Activated CD8-positive, alpha-beta T cell treated with anti-CD3 and anti-CD28 coated beads, Interleukin-2, amount 10 ng/mL, durations not matched to agents 7 days and 5 days (primary cell): ENCODE data around the gene RAB11B. TPM values are rescaled to one million over a fixed set of nuclear protein-coding genes. Genes with fewer than 3 reads are reported as not detected.
A peak's percentile ranks its signal among the peaks of the same experiment; 100 is the strongest.

Source experiments
- ATAC-seq: fragments of 150-1000 bp; cut with Tn5 transposase; one replicate; pipeline ENCODE4 v1.10.0; 2021; ENCODE audit warnings: moderate library complexity
- CTCF ChIA-PET: fragments of 350-600 bp; sonication (Branson Sonifier 250); formaldehyde crosslinking; loops from one replicate; lab custom pipeline; 2021; ENCODE audit warnings: antibody characterized with exemption; lab: Charles Lee
- POLR2A ChIA-PET: fragments of 350-600 bp; sonication (Branson Sonifier 250); formaldehyde crosslinking; loops from one replicate; lab custom pipeline; 2021; ENCODE audit warnings: antibody characterized with exemption; lab: Charles Lee
- DNase-seq: peaks from one replicate; pipeline ENCODE4 v3.0.0-alpha.2; 2020
- H3K27ac Mint-ChIP-seq: one replicate; pipeline ENCODE4 v1.8.0; 2021; ENCODE audit warnings: mild to moderate bottlenecking, mixed read lengths
- H3K27me3 Mint-ChIP-seq: one replicate; pipeline ENCODE4 v1.8.0; 2021; ENCODE audit warnings: low read depth, mixed read lengths
- H3K36me3 Mint-ChIP-seq: one replicate; pipeline ENCODE4 v1.8.0; 2021; ENCODE audit warnings: low read depth, mixed read lengths
- H3K4me1 Mint-ChIP-seq: one replicate; pipeline ENCODE4 v1.8.0; 2021; ENCODE audit warnings: low read depth, mixed read lengths
- H3K4me3 Mint-ChIP-seq: one replicate; pipeline ENCODE4 v1.8.0; 2021; ENCODE audit warnings: mild to moderate bottlenecking, mixed read lengths
- H3K9me3 Mint-ChIP-seq: one replicate; pipeline ENCODE4 v1.8.0; 2022; ENCODE audit warnings: mixed read lengths; ENCODE audit not compliant: insufficient read depth
- total RNA-seq, 2 experiments: library from RNA; stranded (reverse); gene quantifications; one replicate each; pipeline ENCODE4 v1.2.3, GENCODE V29; 2021

RAB11B gene
- total RNA-seq, 2 experiments from 2014 or later: 92.4 to 92.7 TPM

DNA sequence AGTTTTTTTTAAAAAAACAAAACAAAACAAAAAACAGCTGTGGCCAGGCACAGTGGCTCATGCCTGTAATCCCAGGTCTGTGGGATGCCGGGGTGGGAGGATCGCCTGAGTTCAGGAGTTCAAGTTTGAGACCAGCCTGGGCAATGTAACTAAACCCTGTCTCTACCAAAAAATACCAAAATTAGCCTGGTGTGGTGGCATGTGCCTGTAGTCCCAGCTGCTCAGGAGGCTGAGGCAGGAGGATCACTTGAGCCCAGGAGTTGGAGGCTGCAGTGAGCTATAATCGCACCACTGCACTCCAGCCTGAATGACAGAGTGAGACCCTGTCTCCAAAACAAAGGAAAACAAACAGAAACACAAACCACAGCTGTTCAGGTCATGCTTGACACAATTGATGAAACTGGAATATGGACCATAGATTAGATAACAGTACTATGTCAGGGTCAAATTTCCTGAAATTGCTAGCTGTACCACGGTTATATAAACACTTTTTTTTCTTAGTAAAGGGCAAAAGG, 33.1 kb upstream of the RAB11B start:
- no peaks in the 10 kb centered on the region for H3K9me3 Mint-ChIP-seq
- H3K27ac Mint-ChIP-seq: no peak overlapping the region
- H3K27me3 Mint-ChIP-seq: peaks cover 7% of the 10 kb centered on the region
- ChIA-PET POLR2A (no interaction called here), CTCF (no interaction called here)
- H3K4me3 Mint-ChIP-seq: no peak overlapping the region
- peaks cover 9% of the 10 kb centered on the region for H3K4me1 Mint-ChIP-seq
- DNase-seq: no peak
- ATAC-seq: no peak
- H3K36me3 Mint-ChIP-seq: no peaks in the 10 kb centered on the region

DNA sequence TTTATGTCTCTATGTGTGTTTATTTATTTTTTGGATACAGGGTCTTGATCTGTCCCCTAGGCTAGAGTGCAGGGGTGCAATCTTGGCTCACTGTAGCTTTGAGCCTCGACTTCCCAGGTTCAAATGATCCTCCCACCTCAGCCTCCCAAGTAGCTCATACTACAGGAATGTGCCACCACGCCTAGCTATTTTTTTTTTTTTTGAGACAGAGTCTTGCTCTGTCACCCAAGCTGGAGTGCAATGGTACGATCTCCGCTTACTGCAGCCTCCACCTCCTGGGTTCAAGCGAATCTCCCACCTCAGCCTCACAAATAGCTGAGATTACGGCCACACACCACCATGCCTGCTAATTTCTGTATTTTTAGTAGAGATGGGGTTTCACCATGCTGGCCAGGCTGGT, 31.2 kb upstream of the RAB11B start:
- Mint-ChIP-seq H3K27me3 (peaks cover 23% of the 10 kb centered on the region), H3K4me1 (peaks cover 16% of the 10 kb centered on the region), H3K4me3 (no peak overlapping the region), H3K27ac (no peak overlapping the region), H3K36me3 (no peaks in the 10 kb centered on the region), H3K9me3 (no peaks in the 10 kb centered on the region)
- CTCF ChIA-PET: no interaction called here
- POLR2A ChIA-PET: no interaction called here
- ATAC-seq (no peak), DNase-seq (no peak)

DNA sequence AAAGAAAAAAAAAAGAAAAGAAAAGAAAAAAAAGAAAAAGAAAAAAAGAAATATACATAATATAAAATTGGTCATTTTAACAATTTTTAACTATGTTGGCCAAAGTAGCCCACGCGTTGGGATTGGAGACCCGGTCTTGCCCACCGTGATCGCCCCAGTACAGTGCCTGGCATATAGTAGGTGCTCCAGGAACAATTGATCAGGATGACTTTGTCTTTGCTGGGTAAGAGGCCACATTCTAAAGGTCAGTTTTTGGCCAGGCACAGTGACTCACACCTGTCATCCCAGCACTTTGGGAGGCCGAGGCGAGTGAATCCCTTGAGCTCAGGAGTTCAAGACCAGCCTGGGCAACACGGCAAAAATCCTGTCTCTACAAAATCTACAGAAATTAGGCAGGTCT, 30.0 kb upstream of the RAB11B start:
- H3K27me3 Mint-ChIP-seq: peaks cover 26% of the 10 kb centered on the region
- CTCF ChIA-PET: no interaction called here

DNA sequence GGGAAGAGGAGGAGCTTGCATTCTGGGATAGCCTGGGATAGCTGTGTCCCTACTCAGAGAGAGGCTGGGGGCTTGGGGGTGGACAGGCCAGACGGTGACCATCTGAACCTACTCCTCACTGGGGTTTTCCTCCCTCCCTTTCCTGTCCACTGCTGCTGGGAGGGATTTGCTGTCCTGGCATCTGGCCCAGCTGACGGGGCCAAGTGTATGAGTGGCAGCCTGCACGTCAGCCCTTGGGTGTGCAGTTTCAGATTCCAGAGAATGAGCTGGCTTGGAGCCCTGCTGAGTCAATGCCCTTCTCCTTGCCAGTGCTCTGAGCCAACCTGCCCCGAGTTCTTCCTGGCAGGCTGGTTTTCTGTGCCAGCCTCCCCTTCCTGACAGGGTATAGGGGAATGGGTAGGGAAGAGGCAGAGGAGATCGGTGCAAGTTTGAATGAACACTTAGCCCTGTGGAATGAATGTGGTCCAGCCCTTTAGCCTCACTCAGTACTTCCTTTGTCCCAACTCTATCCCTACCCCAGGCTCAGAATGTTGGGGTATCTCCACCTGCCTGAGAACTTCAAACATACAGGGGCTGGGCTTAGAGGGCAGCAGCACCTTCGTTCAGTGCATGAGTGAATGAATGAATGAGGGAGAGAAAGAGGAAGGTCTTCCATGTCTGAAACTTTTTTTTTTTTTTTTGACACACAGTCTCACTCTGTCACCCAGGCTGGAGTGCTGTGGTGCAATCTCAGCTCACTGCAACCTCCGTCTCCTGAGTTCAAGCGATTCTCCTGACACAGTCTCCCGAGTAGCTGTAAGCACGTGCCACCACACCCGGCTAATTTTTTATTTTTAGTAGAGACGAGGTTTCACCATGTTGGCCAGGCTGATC, 28.0 kb upstream of the RAB11B start:
- Mint-ChIP-seq H3K27me3 (peaks cover 41% of the 10 kb centered on the region), H3K36me3 (no peaks in the 10 kb centered on the region)
- POLR2A ChIA-PET: no interaction called here

More for the DNA sequence above, 30.0 kb upstream of the RAB11B start:
- H3K27ac Mint-ChIP-seq: no peak overlapping the region
- no peak for ATAC-seq
- no peaks in the 10 kb centered on the region for H3K36me3 Mint-ChIP-seq
- no peaks in the 10 kb centered on the region for H3K9me3 Mint-ChIP-seq
- H3K4me3 Mint-ChIP-seq: no peak overlapping the region
- peaks cover 19% of the 10 kb centered on the region for H3K4me1 Mint-ChIP-seq
- POLR2A ChIA-PET: no interaction called here
- no peak for DNase-seq

DNA sequence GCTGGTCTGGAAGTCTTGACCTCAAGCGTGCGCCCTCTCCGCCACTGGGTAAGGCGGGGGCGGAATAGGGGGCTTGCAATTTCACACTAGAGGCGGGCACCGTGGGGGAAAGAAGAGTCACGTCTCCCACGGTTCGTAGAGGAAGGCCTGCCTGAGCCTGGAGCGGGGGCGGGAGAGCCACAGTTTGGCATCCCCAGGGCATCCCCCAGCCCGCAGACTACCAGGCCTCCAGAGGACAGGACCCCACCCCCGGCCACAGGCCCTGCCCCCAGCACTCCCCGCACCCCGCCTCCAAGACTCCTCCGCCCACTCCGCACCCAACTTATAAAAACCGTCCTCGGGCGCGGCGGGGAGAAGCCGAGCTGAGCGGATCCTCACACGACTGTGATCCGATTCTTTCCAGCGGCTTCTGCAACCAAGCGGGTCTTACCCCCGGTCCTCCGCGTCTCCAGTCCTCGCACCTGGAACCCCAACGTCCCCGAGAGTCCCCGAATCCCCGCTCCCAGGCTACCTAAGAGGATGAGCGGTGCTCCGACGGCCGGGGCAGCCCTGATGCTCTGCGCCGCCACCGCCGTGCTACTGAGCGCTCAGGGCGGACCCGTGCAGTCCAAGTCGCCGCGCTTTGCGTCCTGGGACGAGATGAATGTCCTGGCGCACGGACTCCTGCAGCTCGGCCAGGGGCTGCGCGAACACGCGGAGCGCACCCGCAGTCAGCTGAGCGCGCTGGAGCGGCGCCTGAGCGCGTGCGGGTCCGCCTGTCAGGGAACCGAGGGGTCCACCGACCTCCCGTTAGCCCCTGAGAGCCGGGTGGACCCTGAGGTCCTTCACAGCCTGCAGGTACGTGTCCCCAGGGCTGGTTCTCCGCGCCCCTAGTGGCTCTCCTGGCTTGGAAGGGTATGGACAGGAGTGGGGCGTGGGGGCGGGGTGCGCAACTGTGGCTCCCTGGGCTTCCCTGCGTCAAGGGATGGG, 26.1 kb upstream of the RAB11B start, which contains the start of gene ANGPTL4:
Gene ANGPTL4, plus strand, starts transcription at position 353 of the 969 bp plus-strand sequence. Its CDS starts 167 bp downstream, at position 520.
- ChIA-PET POLR2A (no interaction called here), CTCF (interaction anchor here (0.9 to 4.5 kb wide), 8 partner anchors 9 to 217 kb away, joined by 3 to 25 read pairs (median 4); no protein-coding TSS in a partner anchor)
- DNase-seq (peak; percentile 65), ATAC-seq (peak; percentile 83)
- H3K4me3 Mint-ChIP-seq: peak within 1 kb of the TSS; percentile 72
- H3K27me3 Mint-ChIP-seq: peaks cover 52% of the 10 kb centered on the region
- H3K4me1 Mint-ChIP-seq: peaks cover 17% of the 10 kb centered on the region
- no peaks in the 10 kb centered on the region for H3K36me3 Mint-ChIP-seq
- H3K9me3 Mint-ChIP-seq: no peaks in the 10 kb centered on the region
- peak within 1 kb of the TSS; percentile 43 for H3K27ac Mint-ChIP-seq

More for the DNA sequence above, 28.0 kb upstream of the RAB11B start:
- CTCF ChIA-PET: interaction anchor here (1.0 to 4.5 kb wide), 5 partner anchors 9 to 219 kb away, joined by 3 to 25 read pairs (median 4); no protein-coding TSS in a partner anchor
- ATAC-seq (no peak), DNase-seq (no peak)
- peaks cover 12% of the 10 kb centered on the region for H3K4me1 Mint-ChIP-seq
- H3K27ac Mint-ChIP-seq: no peak overlapping the region
- H3K4me3 Mint-ChIP-seq: no peak overlapping the region
- H3K9me3 Mint-ChIP-seq: no peaks in the 10 kb centered on the region

DNA sequence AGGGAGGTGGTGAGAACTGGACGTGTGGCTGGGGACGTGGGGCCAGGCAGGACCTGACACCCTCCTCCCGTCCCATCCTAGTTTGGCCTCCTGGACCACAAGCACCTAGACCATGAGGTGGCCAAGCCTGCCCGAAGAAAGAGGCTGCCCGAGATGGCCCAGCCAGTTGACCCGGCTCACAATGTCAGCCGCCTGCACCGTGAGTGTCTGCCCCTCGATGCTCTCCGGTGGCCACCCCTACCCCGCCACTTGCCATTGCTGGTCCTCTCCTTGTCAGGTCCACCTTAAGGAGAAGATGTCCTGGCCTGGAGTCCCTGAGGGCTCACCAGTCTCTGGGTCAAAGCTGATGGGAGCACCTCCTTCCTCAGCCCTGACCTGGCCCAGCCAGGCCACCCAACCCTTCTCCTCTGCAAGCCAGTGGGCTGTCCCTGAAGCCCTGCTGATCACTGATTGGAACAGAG, 24.0 kb upstream of the RAB11B start:
- H3K36me3 Mint-ChIP-seq: no peaks in the 10 kb centered on the region
- H3K4me3 Mint-ChIP-seq: no peak overlapping the region
- H3K4me1 Mint-ChIP-seq: peaks cover 17% of the 10 kb centered on the region
- CTCF ChIA-PET: interaction anchor here (0.6 to 1.6 kb wide), 4 partner anchors 13 to 212 kb away, joined by 3 read pairs; no protein-coding TSS in a partner anchor
- POLR2A ChIA-PET: interaction anchor here (0.9 kb wide), 1 partner anchor 25 kb away, joined by 3 read pairs; no protein-coding TSS in a partner anchor
- DNase-seq: no peak
- no peaks in the 10 kb centered on the region for H3K9me3 Mint-ChIP-seq
- ATAC-seq: no peak
- no peak overlapping the region for H3K27ac Mint-ChIP-seq
- H3K27me3 Mint-ChIP-seq: peaks cover 52% of the 10 kb centered on the region

DNA sequence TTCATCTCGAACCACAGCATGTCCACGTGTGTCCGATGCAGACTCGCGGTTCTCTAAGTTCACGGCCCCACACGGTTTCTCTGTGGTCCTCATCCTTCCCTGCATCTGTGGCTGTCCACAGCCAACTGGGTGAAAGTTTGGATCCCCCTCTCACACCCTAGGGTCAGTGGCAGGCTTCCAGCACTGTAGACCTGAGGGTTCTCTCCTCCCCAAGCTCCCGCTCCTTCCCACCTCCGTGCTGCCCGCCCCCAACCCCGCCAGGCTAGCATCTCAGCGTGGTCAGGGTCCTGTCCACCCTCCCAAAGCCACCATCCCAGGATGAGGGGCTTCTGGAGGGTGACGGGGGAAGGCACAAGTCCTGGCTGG, 23.2 kb upstream of the RAB11B start:
- ATAC-seq (no peak), DNase-seq (no peak)
- Mint-ChIP-seq H3K4me3 (no peak overlapping the region), H3K27ac (no peak overlapping the region), H3K9me3 (no peaks in the 10 kb centered on the region), H3K27me3 (peaks cover 48% of the 10 kb centered on the region), H3K36me3 (no peaks in the 10 kb centered on the region), H3K4me1 (peaks cover 17% of the 10 kb centered on the region)
- POLR2A ChIA-PET: interaction anchor here (1.2 kb wide), 1 partner anchor 147 kb away, joined by 4 read pairs; the partner anchor contains the start of gene ZNF414
- CTCF ChIA-PET: interaction anchor here (1.1 kb wide), 1 partner anchor 13 kb away, joined by 3 read pairs; no protein-coding TSS in a partner anchor

DNA sequence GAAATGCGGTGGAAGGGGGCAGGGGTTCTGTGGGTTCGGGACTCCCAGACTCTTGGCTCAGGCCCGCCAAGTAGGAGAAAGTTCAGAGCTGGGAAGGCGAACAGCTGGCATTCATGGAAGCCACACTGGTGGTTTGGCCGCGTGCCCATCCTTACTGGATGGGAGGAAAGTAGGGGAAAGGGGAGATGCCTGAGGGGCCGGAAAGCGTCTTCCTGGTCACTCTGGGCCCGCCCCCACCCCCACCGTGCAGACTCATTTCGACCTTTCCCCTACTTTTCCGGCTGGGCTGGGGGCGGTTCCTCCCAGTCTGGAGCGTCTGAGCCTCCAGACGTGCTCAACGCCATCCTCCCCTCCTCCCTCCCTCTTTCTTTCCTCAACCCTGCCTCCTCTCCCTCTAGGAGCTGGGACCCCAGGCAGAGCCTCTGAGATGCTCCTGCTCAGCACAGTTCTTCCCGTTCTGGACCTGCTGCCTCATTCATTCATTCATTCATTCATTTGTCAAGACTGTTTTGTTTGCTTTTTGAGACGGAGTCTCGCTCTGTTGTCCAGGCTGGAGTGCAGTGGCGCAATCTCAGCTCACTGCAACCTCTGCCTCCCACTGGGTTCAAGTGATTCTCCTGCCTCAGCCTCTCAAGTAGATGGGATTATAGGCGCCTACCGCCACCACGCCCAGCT, 22.7 kb upstream of the RAB11B start:
- Mint-ChIP-seq H3K9me3 (no peaks in the 10 kb centered on the region), H3K4me3 (no peak overlapping the region), H3K27ac (no peak overlapping the region), H3K27me3 (peaks cover 43% of the 10 kb centered on the region), H3K36me3 (no peaks in the 10 kb centered on the region), H3K4me1 (peaks cover 17% of the 10 kb centered on the region)
- POLR2A ChIA-PET: interaction anchor here (1.2 kb wide), 1 partner anchor 147 kb away, joined by 4 read pairs; the partner anchor contains the start of gene ZNF414
- CTCF ChIA-PET: interaction anchor here (0.6 to 4.0 kb wide), 2 partner anchors 13 to 20 kb away, joined by 3 to 24 read pairs; no protein-coding TSS in a partner anchor
- DNase-seq (no peak), ATAC-seq (no peak)

DNA sequence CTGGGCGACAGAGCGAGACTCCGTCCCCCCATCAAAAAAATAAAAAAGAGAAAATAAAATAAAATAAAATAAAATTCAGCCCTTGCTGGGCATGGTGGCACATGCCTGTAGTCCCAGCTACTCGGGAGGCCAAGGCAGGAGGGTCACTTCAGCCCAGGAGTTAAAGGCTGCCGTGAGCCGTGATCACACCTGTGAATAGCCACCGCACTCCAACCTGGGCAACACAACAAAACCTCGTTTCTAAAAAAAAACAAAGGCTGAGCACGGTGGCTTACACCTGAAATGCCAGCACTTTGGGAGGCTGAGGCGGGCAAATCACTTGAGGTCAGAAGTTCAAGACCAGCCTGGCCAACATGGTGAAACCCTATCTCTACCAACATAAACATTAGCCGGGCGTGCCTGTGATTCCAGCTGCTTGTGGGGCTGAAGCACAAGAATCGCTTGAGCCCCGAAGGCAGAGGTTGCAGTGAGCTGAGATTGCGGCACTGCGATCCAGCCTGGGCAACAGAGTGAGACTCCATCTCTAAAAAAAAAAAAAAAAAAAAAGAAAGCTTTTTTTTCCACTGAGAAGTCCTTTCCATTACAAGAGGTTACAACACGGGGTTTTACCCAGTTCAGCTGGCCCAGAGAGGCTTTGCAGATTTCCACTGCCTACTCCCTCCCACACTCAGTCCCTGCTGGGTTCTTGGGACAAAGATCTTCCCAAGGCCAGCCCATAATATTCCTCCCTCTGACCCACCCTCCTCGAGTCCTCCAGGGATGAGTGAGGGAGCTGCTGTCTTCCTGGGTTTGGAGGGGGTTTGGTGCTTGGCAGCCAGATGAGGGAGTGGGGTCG, 19.8 kb upstream of the RAB11B start:
- peaks cover 6% of the 10 kb centered on the region for H3K4me1 Mint-ChIP-seq
- H3K27me3 Mint-ChIP-seq: peaks cover 28% of the 10 kb centered on the region
- CTCF ChIA-PET: interaction anchor here (0.8 to 4.0 kb wide), 2 partner anchors 16 to 206 kb away, joined by 3 to 24 read pairs; partner anchors contain the start of gene MYO1F
- H3K4me3 Mint-ChIP-seq: no peak overlapping the region
- H3K9me3 Mint-ChIP-seq: no peaks in the 10 kb centered on the region
- H3K36me3 Mint-ChIP-seq: no peaks in the 10 kb centered on the region
- ATAC-seq (no peak), DNase-seq (no peak)
- no peak overlapping the region for H3K27ac Mint-ChIP-seq
- POLR2A ChIA-PET: no interaction called here
